K562 (cell line): ENCODE results near the gene DBT. TPM values are rescaled to one million over a fixed set of nuclear protein-coding genes. Genes with fewer than 3 reads are reported as not detected.

ENCODE experiments used
- ARID3A ChIP-seq: IDR thresholded peaks from 2 replicates; pipeline ENCODE4 v1.6.1; 2012; ENCODE audit warnings: low read depth, low read length, improper control_type of control experiment, borderline replicate concordance
- ATF3 ChIP-seq, 2 experiments: fragments of 450-650 bp in 1 of 2; sonication (generic) in 1 of 2; formaldehyde crosslinking in 1 of 2; IDR thresholded peaks in 1 of 2; conservative IDR thresholded peaks in 1 of 2; 2 replicates each; pipeline versions ENCODE4 v1.6.1 to v1.8.1; 2016 to 2023; ENCODE audit warnings: mild to moderate bottlenecking in 2 of 2, moderate library complexity in 2 of 2, inconsistent platforms in 1 of 2, missing genetic modification reagents in 1 of 2
- BMI1 ChIP-seq: fragments of 150-350 bp; IDR thresholded peaks from 2 replicates; pipeline ENCODE4 v1.6.1; 2014; ENCODE audit warnings: low read length
- CTBP1 ChIP-seq: fragments of 450-650 bp; IDR thresholded peaks from 2 replicates; pipeline ENCODE4 v1.6.1; 2016; ENCODE audit warnings: borderline replicate concordance
- CXXC5 ChIP-seq: fragments of 250-450 bp; sonication (Bioruptor Pico); IDR thresholded peaks from 2 replicates; pipeline ENCODE4 v1.8.0; 2022; ENCODE audit warnings: inconsistent platforms, mild to moderate bottlenecking, moderate library complexity
- HDAC6 ChIP-seq: IDR thresholded peaks from 2 replicates; pipeline ENCODE4 v1.6.1; 2012; ENCODE audit warnings: low read depth, mild to moderate bottlenecking, control low read depth, inconsistent platforms, low read length, moderate library complexity
- HDAC8 ChIP-seq: fragments of 450-650 bp; IDR thresholded peaks from 2 replicates; pipeline ENCODE4 v1.6.1; 2016; ENCODE audit warnings: mild to moderate bottlenecking, missing genetic modification characterization, moderate library complexity, missing compliant biosample characterization
- HMGXB4 ChIP-seq: sonication (generic); formaldehyde crosslinking; IDR thresholded peaks from 2 replicates; pipeline ENCODE4 v1.8.1; 2023; ENCODE audit warnings: mild to moderate bottlenecking, missing genetic modification reagents
- MAX ChIP-seq: sonication (generic); formaldehyde crosslinking; IDR thresholded peaks from 2 replicates; pipeline ENCODE4 v1.9.0; 2022; ENCODE audit warnings: mild to moderate bottlenecking, missing genetic modification reagents
- NFE2 ChIP-seq: IDR thresholded peaks from 2 replicates; pipeline ENCODE4 v1.6.1; 2014; ENCODE audit warnings: antibody characterized with exemption, low read depth
- NFIC ChIP-seq: fragments of 450-650 bp; IDR thresholded peaks from 2 replicates; pipeline ENCODE4 v1.6.1; 2017; ENCODE audit warnings: mild to moderate bottlenecking, inconsistent platforms
- SP1 ChIP-seq: sonication (generic); formaldehyde crosslinking; IDR thresholded peaks from 2 replicates; pipeline ENCODE4 v1.8.1; 2022; ENCODE audit warnings: mild to moderate bottlenecking, missing genetic modification reagents
- ZBTB11 ChIP-seq, 3 experiments: fragments of 200-800 bp in 1 of 3; fragments of 250-450 bp in 1 of 3; fragments of 450-650 bp in 1 of 3; sonication (Bioruptor Pico) in 1 of 3; sonication (Bioruptor generic) in 1 of 3; formaldehyde crosslinking in 1 of 3; IDR thresholded peaks; 2 replicates each; pipeline versions ENCODE4 v1.6.1 to v1.8.0; 2016 to 2022; ENCODE audit warnings: mild to moderate bottlenecking in 2 of 3, missing genetic modification characterization in 2 of 3, missing compliant biosample characterization in 1 of 3, moderate library complexity in 1 of 3
- ZFP1 ChIP-seq: fragments of 450-650 bp; formaldehyde crosslinking; IDR thresholded peaks from 2 replicates; pipeline ENCODE4 v1.4.0; 2020; ENCODE audit warnings: mild to moderate bottlenecking, mixed read lengths
- ZNF395 ChIP-seq: fragments of 200-800 bp; sonication (Bioruptor generic); IDR thresholded peaks from 2 replicates; pipeline ENCODE4 v1.6.1; 2017; ENCODE audit warnings: missing genetic modification characterization, missing compliant biosample characterization
- ZNF830 ChIP-seq: fragments of 250-450 bp; sonication (Bioruptor Pico); IDR thresholded peaks from 2 replicates; pipeline ENCODE4 v1.5.0; 2021; ENCODE audit warnings: mild to moderate bottlenecking
- polyA plus RNA-seq, 8 experiments: library from polyadenylated mRNA; depleted of rRNA in 4 of 8; stranded (reverse) in 5 of 8; unstranded in 3 of 8; fragments of >200 nt; fragmentation: Nextera tagmentation in 2 of 8; fragmentation: Illumina TruSeq in 1 of 8; extraction: Ambion mirVana in 2 of 8; extraction: Trizol in 1 of 8; gene quantifications; 2 replicates each; pipeline versions ENCODE4 v1.2.1 to v1.2.3, GENCODE V29; 2011 to 2014; ENCODE audit warnings: inconsistent platforms in 1 of 8, missing spikeins in 1 of 8
- total RNA-seq, 7 experiments: library from RNA; depleted of rRNA in 6 of 7; stranded (reverse); fragments of >200 nt in 6 of 7; fragmentation: Illumina TruSeq in 2 of 7; extraction: Trizol in 2 of 7; gene quantifications; 2 replicates each; pipeline versions ENCODE4 v1.2.1 to v1.2.3, GENCODE V29; 2011 to 2021; ENCODE audit warnings: low replicate concordance in 1 of 7

DBT gene
- total and polyA plus RNA-seq, 9 of the 15 experiments (the other 6 are each of a cell fraction or from before 2014, with no cell fraction given): 2.7 to 13.5 (median 7.3) TPM

GRCh38 chr1:100265931-100266740 lies 16.5 kb upstream of the DBT start, which contains the start of gene RTCA (continued):
- TF ChIP-seq ARID3A: no peak
- TF ChIP-seq HDAC8 (tag): no peak
- no peak for TF ChIP-seq HMGXB4 (CRISPR knock-in tag)
- TF ChIP-seq HDAC6: no peak
- 0 out of 2 replicates have a peak, but pooled peaks have one; percentile 51 for TF ChIP-seq CTBP1
- TF ChIP-seq SP1 (CRISPR knock-in tag): no peak
- TF ChIP-seq CXXC5 (CRISPR knock-in tag): peak; percentile 38
- no peak for TF ChIP-seq MAX (CRISPR knock-in tag)
- peak; percentile 67 for TF ChIP-seq NFE2
- TF ChIP-seq ZNF830 (CRISPR knock-in tag): no peak
- TF ChIP-seq ZNF395 (CRISPR knock-in tag): peak; percentile 8; the same call in 1 of the 2 replicates
- TF ChIP-seq ATF3 (IDR thresholded peaks at IDR 0.05): no peak
- 0 out of 2 replicates have a peak, but pooled peaks have one; percentile 42 for TF ChIP-seq ATF3 (CRISPR knock-in tag; conservative IDR thresholded peaks at IDR 0.05)
- TF ChIP-seq BMI1: no peak
- TF ChIP-seq ZFP1 (CRISPR knock-in tag): no peak
- TF ChIP-seq ZBTB11 (CRISPR knock-in tag; IDR thresholded peaks at IDR 0.05): peak in 1 of 3 experiments; percentile 92; a peak in 2 of 6 replicates
- TF ChIP-seq NFIC: peak; percentile 61
